ENCODE results near the gene KCND2. TPM values are rescaled to one million over a fixed set of nuclear protein-coding genes. Genes with fewer than 3 reads are reported as not detected.

The KCND2 gene
- total RNA-seq, 2 experiments from 2014 or later, result not detected

DNA sequence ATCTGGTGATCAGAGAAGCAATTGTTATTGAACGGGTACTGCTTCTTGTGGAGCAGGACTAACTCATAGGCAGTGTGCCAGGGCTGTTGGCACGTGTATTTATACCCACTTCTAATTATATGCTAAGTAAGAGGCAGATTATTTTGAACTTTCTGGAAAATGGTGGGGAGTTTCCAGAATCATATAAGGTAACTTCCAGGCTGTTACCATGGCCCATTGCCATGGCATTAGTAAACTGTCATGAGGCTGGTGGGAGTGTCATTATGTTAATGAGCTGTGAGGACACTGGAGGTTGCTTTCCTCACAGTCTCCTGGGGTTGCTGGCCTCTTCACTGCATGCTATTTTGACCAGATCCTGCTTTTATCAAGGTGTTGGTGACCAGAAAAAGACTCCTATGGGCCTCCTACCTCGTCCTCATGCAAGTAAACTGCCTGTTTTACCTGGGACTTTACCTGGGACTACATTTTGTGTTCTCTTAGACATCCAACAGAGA is 122.6 kb downstream of the KCND2 start:
- no peak for DNase-seq
- H3K27ac Mint-ChIP-seq, result no peak overlapping the region
- no peaks in the 10 kb centered on the region for H3K27me3 Mint-ChIP-seq (ENCODE audit: low read depth)
- ChIA-PET CTCF (no interaction called here), POLR2A (no interaction called here)
- H3K36me3 Mint-ChIP-seq (ENCODE audit: low read depth), result no peaks in the 10 kb centered on the region
- H3K4me3 Mint-ChIP-seq, result no peak overlapping the region
- no peaks in the 10 kb centered on the region for H3K9me3 Mint-ChIP-seq (ENCODE audit: insufficient read depth)
- no peak for ATAC-seq
- no peaks in the 10 kb centered on the region for H3K4me1 Mint-ChIP-seq (ENCODE audit: low read depth)

GRCh38 chr7:120398284-120399000 is 125.5 kb downstream of the KCND2 start:
- H3K9me3 Mint-ChIP-seq (ENCODE audit: insufficient read depth), result no peaks in the 10 kb centered on the region
- ChIA-PET CTCF (no interaction called here), POLR2A (no interaction called here)
- H3K27me3 Mint-ChIP-seq (ENCODE audit: low read depth), result no peaks in the 10 kb centered on the region
- no peak overlapping the region for H3K27ac Mint-ChIP-seq
- H3K36me3 Mint-ChIP-seq (ENCODE audit: low read depth), result no peaks in the 10 kb centered on the region
- H3K4me1 Mint-ChIP-seq (ENCODE audit: low read depth), result no peaks in the 10 kb centered on the region
- no peak for ATAC-seq
- no peak for DNase-seq
- no peak overlapping the region for H3K4me3 Mint-ChIP-seq

DNA sequence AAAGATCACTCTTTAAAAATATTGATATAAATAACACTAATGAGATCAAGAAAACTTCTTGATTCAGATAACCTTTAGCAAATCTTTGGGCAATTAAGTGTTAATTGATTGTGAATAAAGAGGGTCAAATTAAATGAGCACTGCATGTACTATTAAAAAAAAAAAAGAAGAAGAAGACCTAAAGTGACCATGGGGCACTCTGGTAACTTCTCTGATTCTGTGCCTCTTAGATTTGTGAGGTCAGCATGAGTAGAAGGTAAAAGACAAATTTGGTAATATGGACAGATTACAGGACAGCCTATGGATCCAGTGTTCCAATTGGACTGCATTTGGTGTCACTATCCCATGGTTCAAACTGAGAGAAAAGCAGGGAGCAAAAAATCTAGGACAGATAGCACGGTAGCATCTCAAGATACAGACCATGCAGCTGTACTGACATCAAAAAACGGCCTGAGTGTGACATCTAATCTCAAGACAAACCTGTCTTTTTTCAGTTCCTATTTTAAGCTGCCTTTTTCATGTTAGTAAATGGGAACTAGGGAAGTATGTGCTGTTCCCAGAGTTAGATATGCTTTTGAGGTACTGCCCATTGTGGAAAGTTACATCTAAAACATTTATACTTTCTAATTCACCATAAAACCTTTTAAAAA is 128.0 kb downstream of the KCND2 start:
- H3K36me3 Mint-ChIP-seq (ENCODE audit: low read depth), result no peaks in the 10 kb centered on the region
- H3K4me1 Mint-ChIP-seq (ENCODE audit: low read depth), result no peaks in the 10 kb centered on the region
- ATAC-seq, result no peak
- ChIA-PET POLR2A (no interaction called here), CTCF (no interaction called here)
- H3K27me3 Mint-ChIP-seq (ENCODE audit: low read depth), result no peaks in the 10 kb centered on the region
- no peaks in the 10 kb centered on the region for H3K9me3 Mint-ChIP-seq (ENCODE audit: insufficient read depth)
- no peak overlapping the region for H3K27ac Mint-ChIP-seq
- DNase-seq, result no peak
- H3K4me3 Mint-ChIP-seq, result no peak overlapping the region

DNA sequence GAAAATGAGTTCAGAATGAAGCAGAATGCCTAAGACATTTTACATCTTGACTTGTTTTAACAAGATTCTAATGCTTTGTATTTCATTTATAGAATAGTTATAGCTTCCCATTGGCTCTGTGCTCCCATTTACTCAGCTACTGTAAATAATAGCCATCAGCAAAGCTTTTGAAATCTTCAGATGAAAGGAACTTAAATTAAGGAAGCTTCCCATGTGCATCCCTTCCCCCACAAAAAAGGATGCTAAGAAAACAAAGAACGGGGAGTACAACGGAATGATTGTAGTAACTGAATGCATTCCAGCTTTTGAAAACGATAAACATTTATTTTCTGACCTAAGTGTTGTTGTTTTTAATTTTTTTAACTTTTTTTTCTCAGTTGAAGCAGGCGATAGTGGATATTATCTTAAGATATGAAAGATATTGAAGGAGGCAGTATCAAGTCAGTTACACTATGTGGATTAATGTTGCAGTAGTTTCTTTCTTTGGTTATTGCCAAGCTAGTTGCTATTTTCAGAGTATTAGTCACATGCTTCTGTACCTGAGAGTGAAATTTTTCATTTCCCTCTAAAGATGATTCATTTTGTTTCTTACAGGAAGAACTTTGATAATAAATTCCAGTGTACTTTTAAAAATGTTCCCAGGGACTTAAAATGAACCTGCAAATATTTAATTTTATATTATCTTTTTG is 129.2 kb downstream of the KCND2 start:
- Mint-ChIP-seq H3K4me1 (ENCODE audit: low read depth) (no peaks in the 10 kb centered on the region), H3K4me3 (no peak overlapping the region), H3K27ac (no peak overlapping the region), H3K9me3 (ENCODE audit: insufficient read depth) (no peaks in the 10 kb centered on the region), H3K27me3 (ENCODE audit: low read depth) (no peaks in the 10 kb centered on the region), H3K36me3 (ENCODE audit: low read depth) (no peaks in the 10 kb centered on the region)
- ChIA-PET CTCF (no interaction called here), POLR2A (no interaction called here)
- ATAC-seq (no peak), DNase-seq (no peak)

DNA sequence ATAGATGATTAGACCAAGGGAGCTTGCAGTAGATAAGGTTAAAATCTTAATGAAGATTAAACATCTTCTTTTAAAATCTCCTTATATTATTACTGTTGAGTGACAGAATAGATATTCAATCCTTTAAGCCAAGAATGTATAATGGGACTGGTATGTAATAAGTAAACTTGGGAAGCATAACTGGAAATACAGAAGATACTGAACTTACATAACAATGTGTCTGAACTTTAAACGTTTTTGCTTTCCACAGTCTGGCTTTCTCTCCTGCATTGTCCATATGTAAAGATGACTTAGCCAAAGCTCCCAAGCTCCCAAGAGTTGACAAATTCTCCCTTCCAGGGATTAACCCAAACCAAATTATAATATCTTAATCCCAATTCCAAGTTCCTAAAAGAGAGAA is 129.8 kb downstream of the KCND2 start:
- Mint-ChIP-seq H3K27me3 (ENCODE audit: low read depth) (no peaks in the 10 kb centered on the region), H3K27ac (no peak overlapping the region), H3K36me3 (ENCODE audit: low read depth) (no peaks in the 10 kb centered on the region), H3K4me1 (ENCODE audit: low read depth) (no peaks in the 10 kb centered on the region), H3K9me3 (ENCODE audit: insufficient read depth) (no peaks in the 10 kb centered on the region), H3K4me3 (no peak overlapping the region)
- DNase-seq, result no peak
- ChIA-PET POLR2A (no interaction called here), CTCF (no interaction called here)
- no peak for ATAC-seq

DNA sequence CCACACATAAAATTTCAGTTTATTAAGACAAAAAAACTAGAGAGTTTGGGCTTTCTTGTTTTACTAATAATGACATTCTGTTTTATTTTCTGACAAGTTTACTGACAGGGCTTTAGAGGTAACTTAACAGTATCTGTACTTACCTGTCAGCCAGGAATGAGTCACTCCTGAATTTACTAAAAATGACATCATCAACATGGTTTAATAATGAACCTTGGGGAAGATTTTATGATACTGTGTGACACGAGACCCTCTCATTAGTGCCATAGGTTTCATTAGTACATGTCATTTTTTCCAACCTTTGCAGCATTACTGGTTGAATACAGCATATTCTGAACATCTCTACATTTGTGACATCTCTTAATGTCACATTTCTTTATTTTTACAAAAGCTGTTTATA is 131.1 kb downstream of the KCND2 start:
- Mint-ChIP-seq H3K36me3 (ENCODE audit: low read depth) (no peaks in the 10 kb centered on the region), H3K4me3 (no peak overlapping the region), H3K9me3 (ENCODE audit: insufficient read depth) (no peaks in the 10 kb centered on the region), H3K27me3 (ENCODE audit: low read depth) (no peaks in the 10 kb centered on the region), H3K4me1 (ENCODE audit: low read depth) (no peaks in the 10 kb centered on the region), H3K27ac (no peak overlapping the region)
- ATAC-seq (no peak), DNase-seq (no peak)
- POLR2A ChIA-PET, result no interaction called here
- CTCF ChIA-PET, result no interaction called here

DNA sequence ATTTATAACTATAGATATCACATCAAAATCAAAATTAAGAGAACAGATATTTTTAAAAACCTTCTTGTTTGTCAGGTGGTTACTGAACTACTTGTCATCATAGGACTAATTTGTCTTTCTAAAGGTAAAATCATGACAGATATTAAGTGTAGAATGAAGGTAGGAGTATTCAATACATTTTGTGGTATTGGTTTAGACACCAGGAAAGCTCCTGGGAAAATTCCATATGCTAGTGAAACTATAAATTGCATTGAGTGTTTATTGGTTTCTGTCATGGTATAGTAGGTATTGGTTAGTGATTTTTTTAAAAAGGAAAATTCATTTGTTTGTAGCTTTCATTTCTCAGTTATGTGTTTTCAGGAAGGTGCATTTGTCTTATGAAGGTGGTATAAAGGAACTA is 132.7 kb downstream of the KCND2 start:
- Mint-ChIP-seq H3K36me3 (ENCODE audit: low read depth) (no peaks in the 10 kb centered on the region), H3K27ac (no peak overlapping the region), H3K4me3 (no peak overlapping the region), H3K4me1 (ENCODE audit: low read depth) (no peaks in the 10 kb centered on the region), H3K27me3 (ENCODE audit: low read depth) (no peaks in the 10 kb centered on the region), H3K9me3 (ENCODE audit: insufficient read depth) (no peaks in the 10 kb centered on the region)
- ChIA-PET CTCF (no interaction called here), POLR2A (no interaction called here)
- no peak for ATAC-seq
- DNase-seq, result no peak

GRCh38 chr7:120407010-120407409 is 134.0 kb downstream of the KCND2 start:
- Mint-ChIP-seq H3K27ac (no peak overlapping the region), H3K4me3 (no peak overlapping the region), H3K27me3 (ENCODE audit: low read depth) (no peaks in the 10 kb centered on the region), H3K9me3 (ENCODE audit: insufficient read depth) (no peaks in the 10 kb centered on the region), H3K4me1 (ENCODE audit: low read depth) (no peaks in the 10 kb centered on the region), H3K36me3 (ENCODE audit: low read depth) (no peaks in the 10 kb centered on the region)
- DNase-seq (no peak), ATAC-seq (no peak)
- ChIA-PET POLR2A (no interaction called here), CTCF (no interaction called here)

DNA sequence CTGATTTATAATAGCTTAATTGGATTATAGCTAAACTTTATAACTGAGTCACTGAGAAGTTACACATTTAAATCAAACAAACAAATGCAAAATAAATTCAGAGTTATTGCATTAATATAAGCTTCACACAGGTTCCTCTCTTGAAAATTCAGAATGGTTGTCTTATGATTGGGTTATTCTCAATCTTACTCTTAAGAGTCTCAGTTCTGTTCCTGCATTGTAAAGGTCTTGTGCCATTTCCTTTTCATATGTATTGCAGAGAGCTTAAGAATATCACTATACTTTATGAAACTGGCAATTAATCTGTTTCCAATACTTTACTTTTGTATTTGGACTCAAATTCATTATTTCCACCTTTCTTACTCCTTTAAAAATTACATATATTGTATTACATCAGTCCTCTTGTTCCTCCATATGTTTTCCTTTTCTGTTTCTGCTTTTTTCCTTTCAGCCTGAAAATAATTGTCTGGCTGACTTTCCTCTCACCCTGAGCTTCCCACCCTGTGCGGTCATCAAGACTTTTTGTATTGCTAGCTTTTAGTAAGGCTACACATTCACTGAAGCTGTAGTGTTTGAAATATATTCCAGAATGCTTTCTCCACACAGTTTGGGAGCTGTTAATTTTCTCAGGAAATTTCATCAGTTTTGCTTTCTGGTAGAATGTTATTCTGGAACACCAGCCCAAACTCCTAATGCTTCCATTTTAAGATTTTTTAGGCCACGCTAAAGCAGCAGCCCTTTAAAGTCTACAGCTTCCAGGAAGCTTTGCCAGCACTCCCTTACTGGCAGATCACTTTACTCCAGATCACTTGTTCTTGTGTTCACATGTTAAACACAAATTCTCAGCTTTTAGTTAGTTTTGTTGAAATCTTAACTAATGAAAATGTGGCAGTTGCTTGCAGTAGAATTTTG is 139.4 kb downstream of the KCND2 start:
- H3K36me3 Mint-ChIP-seq (ENCODE audit: low read depth), result no peaks in the 10 kb centered on the region
- no peaks in the 10 kb centered on the region for H3K27me3 Mint-ChIP-seq (ENCODE audit: low read depth)
- CTCF ChIA-PET, result no interaction called here
- H3K4me1 Mint-ChIP-seq (ENCODE audit: low read depth), result no peaks in the 10 kb centered on the region
- POLR2A ChIA-PET, result no interaction called here
- H3K9me3 Mint-ChIP-seq (ENCODE audit: insufficient read depth), result no peaks in the 10 kb centered on the region
- DNase-seq (no peak), ATAC-seq (no peak)
- no peak overlapping the region for H3K4me3 Mint-ChIP-seq
- no peak overlapping the region for H3K27ac Mint-ChIP-seq

DNA sequence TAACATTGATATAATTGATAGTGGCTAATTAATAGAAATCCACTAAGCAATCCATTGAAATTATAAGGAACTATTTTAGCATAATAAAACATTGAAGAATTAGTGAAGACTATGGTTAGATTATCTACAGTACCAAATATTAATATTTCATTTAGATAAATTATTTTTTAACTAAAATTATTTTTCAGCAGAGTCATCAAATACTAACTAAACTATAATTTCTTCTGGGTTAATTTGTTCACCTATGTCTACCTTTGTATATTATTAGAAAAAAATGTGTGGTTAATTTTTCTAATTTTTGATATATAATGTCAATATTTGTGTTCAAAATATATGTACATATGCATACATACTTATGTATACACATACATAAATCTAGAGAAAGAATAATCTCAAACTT is 140.2 kb downstream of the KCND2 start:
- H3K4me1 Mint-ChIP-seq (ENCODE audit: low read depth), result no peaks in the 10 kb centered on the region
- POLR2A ChIA-PET, result no interaction called here
- CTCF ChIA-PET, result no interaction called here
- H3K36me3 Mint-ChIP-seq (ENCODE audit: low read depth), result no peaks in the 10 kb centered on the region
- no peaks in the 10 kb centered on the region for H3K27me3 Mint-ChIP-seq (ENCODE audit: low read depth)
- DNase-seq (no peak), ATAC-seq (no peak)
- no peak overlapping the region for H3K4me3 Mint-ChIP-seq
- H3K27ac Mint-ChIP-seq, result no peak overlapping the region
- H3K9me3 Mint-ChIP-seq (ENCODE audit: insufficient read depth), result no peaks in the 10 kb centered on the region

DNA sequence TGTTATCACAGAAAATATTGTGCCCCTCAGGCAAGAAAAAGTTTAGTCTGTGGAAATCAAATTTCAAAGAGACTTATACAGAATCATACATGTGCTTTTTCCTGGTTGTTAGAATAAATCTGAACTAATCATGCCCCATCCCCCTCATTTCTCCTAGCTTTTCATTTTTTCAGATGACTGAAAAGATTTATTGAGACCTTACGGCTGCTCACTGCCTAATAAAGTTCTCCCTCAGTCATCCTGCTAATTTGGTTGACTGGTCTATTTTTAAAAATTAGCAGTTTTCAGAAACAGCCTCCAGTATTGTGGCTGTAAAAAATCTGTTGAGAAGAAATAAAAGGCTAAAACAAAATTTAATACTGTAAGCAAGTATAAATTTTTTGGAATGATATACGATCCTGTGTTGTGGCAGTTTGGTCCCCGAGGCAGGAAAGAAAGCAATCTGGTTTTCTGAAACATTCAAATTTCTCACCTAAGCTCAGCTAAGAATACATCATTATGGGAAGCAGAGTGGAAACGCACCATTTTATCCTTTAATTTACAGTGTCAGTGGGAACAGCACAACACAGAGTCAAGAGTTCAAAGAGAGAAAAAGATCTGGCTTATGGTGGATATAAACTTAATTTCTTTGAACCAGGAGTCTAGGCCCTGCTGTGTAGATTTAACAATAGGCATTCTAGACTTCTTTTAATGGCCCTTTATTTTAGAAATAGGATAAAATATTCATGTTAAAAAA is 144.4 kb downstream of the KCND2 start:
- CTCF ChIA-PET, result no interaction called here
- no peaks in the 10 kb centered on the region for H3K27me3 Mint-ChIP-seq (ENCODE audit: low read depth)
- no peak for ATAC-seq
- no peaks in the 10 kb centered on the region for H3K9me3 Mint-ChIP-seq (ENCODE audit: insufficient read depth)
- POLR2A ChIA-PET, result interaction anchor here (0.7 kb wide), 1 partner anchor 8 kb away, joined by 4 read pairs; no protein-coding TSS in a partner anchor
- H3K36me3 Mint-ChIP-seq (ENCODE audit: low read depth), result no peaks in the 10 kb centered on the region
- no peak overlapping the region for H3K4me3 Mint-ChIP-seq
- H3K27ac Mint-ChIP-seq, result no peak overlapping the region
- no peak for DNase-seq
- H3K4me1 Mint-ChIP-seq (ENCODE audit: low read depth), result no peaks in the 10 kb centered on the region
